Activated T-cell treated with anti-CD3 and anti-CD28 coated beads for 24 hours (primary cell): ENCODE results near the gene GPX6.
"Not testable (repeated sequence)": the region's sequence is repeated elsewhere in the genome, so short reads cannot be mapped to it uniquely, and the experiment has no call there.

Experiments
- DNase-seq: peaks from one replicate; pipeline ENCODE4 v3.0.0-alpha.2; 2020; ENCODE audit warnings: low read depth

GPX6 gene, protein sequence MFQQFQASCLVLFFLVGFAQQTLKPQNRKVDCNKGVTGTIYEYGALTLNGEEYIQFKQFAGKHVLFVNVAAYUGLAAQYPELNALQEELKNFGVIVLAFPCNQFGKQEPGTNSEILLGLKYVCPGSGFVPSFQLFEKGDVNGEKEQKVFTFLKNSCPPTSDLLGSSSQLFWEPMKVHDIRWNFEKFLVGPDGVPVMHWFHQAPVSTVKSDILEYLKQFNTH

DNA sequence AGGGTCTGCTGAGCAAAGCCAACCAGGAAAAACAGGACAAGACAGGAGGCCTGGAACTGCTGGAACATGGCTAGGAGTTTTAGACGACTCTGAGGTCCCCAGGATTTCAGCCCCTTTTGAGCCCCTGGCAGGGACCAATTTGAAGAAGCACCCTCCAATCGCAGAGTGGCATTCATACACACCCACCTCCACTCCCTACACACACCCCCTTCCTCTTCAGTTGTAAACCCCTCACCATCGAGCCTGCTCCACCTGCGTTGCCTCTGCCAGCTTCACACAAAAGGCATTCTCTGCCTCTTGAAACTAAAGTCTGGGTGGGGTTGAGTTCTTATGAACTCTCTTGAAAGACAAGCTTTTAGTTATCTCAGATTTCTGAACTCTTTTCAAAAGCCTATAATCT lies at the start of gene GPX6:
TSS of gene GPX6 (minus strand) at position 118 of the 400 bp plus-strand sequence. CDS start at position 68, 50 bp downstream.
- DNase-seq: no peak

DNA sequence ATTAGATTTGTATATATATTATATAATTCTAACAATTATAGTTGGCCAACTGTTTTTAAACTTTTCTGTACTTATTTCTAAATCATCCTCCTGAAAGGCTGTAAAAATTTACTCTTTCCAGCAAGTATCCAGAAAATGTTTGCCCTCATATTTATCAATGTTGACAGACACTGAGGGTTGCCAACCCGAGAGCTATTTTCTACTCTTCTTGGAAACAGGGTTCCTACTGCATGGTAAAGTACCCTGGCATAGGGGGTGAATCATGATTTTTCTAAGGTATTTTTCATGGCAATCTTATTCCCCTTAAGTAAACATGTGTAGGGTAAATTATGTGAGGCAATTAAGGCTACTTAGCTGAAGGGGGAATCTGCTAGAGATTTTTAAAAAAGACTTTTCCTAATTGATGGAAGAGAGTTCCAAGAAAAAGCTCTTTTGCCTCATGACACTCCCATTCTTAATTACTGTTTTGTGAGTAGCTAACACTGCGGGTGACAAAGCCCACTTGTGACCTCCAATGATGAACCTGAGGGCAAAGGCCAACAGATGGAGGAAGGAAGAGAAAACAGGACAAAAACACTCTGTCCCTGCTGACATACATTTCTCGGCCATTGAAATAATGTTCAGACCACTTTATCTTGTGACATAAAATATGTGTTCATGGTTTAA lies 48.0 kb upstream of the GPX6 start:
- DNase-seq: no peak

DNA sequence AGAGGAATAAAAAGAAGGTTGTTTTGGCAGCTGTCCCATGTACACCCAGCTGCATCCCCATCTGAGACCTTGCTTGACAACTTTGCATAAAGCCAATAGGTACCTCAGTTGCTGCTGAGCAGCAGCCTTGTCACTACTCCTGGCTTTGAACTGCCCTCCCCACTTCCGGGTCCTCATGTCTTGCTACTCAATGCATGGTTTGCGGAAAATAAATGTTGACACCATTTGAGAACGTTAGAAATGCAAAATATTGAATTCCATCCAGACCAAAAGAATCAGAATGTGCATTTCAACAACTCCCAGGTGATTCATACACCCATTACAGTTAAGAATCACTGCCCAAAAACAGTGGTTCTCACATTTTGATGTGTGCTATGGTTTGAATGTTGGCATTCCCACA lies 43.0 kb upstream of the GPX6 start:
- no peak for DNase-seq

DNA sequence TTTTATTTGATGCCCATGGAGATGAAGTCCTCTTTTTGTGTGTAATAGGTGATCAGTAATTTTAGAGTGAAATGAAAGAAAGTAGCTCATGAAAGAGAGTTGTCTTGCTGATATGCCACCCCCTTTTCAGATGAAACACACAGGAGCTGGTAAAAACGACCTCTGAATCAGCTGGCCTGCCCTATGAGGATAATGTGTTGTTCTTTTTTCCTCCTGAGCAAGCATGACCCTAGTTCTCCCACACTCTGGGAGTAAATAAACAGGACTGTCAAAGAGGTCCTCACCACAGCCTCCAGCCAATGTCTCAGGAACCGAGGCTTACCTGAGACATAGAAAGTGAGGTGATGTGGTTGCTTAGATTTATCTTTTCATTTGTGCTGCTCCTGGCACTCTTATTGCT lies 39.5 kb upstream of the GPX6 start:
- no peak for DNase-seq

DNA sequence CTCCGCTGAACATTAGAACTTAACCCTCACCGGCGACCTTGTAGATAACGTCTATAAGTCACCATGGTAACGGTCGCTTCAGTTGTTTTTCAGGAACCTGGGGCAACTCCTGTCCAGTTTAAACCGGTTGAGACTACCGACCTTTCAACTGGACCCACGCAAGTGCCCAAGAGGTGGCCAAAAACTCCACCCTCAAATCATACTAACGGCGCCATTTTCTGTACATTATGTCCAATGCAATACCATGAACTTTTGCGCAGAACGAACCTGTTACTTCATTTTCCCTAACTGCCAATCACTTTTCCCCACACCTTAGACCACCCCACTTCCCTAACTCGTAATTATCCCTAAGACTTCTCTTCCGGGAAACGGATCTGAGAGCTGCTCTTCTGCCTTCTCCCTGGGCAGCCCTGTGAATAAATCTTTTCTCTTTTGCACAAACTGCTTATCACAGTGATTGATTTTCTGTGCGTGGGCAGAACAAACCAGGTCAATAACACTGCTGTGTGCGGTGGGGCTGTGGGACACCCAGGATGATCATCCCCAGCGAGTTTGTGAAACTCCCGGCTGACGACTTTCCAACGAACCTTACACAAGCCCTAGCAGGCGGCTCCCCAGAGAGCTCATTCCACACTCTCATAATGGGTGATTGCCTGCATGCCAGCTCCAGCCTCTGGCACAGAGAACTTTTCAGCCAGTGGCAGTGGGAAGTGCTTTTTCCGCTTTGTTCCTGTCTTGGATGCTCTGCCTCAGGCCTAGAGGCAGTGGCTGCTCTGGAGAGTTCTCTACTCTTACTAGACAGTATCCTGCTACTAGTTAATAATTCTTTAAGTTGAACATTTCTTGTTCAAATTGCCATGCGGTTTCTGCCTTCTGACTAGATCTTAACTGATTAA lies 38.6 kb upstream of the GPX6 start:
- DNase-seq: no peak

DNA sequence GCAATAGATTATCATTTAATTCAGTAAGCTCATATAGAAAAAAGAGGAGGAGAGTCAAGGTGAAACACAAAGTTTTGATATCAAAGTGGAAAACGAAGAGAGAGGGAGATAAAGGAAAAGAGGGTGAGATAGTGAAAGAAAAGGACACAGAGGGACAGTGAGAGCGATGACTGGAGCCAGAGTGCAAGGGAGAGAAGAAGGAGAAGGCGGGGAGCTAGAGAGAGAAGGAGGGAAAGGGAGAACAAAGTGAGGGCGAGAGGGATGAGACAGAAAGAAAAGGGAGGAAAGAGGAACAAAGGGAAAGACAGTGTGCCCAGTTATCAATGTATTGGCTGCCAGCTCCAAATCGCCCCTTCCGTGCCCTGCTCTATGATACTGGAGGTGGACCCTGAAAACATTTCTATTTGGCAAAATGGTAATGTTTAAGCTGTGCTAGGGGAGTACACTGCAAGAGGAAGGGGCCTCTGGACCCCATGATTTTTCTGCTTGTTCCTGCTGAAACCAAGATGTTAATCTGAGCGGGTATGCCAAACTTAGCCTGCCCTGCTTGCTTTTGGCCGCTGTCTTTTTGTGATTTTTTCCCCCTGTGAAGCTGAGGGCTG lies 37.9 kb upstream of the GPX6 start:
- DNase-seq: no peak

DNA sequence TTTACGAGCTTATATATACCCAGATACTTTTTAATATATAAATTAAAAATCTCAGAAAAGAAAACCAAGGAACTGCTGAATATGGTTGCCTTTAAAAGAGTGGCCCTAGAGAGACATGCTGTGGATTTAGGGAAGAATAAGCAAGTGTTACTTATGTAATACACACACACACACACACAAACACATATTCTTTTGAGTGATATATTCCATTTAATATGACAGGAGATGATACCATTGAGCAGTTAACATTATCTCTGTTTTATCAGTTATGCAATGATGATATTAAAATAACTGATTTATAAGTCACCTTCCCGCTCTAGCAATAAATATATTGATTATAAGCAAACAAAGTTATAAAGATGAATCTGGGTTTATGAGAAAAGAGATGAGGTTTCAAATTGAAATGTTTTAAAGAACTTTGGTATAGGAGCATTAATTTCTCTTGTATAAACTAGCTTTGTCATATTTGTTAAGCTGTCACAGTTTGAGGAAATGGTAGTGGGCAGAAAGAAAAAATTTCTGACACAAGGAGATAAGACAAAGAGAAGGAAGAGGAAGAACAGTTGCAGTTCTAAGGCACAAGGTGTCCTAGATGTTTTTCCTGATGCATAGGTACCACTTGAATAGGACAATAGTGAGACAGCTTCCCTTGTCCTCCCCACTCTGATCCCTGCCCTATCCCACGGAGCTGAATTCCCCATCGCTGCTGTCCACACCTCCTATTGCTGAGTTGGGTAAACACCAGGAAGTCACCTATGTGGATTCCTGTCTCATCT lies 36.5 kb upstream of the GPX6 start:
- no peak for DNase-seq

DNA sequence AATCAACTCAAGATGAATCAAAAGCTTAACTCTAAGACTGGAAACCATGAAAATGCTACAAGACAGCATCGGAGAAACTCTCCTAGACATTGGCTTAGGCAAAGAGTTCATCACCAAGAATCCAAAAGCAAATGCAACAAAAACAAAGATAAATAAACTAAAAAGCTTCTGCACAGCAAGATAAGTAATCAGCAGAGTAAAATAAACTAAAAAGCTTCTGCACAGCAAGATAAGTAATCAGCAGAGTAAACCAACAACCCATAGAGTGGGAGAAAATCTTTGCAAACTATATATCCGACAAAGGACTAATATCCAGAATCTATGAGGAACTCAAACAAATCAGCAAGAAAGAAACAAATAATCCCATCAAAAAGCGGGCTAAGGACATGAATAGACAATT lies 31.4 kb upstream of the GPX6 start:
- DNase-seq: not testable (repeated sequence)

DNA sequence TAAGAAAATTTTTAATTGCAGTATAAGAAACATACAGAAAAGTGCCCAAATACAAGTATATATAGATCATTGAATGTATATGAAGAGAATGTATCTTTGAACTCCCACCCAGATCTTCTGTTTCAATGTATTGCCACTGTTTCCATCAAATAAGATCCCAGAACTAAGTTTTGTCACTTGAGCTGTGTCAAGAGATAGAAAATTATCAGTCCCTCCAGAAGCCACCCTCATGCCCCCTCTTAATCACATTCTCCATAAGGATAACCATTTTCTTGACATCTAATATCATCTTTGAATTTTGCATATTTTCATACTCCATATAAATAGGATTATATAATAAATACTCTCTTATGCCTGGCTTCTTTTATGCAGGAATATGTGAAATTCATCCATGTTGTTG lies 30.4 kb upstream of the GPX6 start:
- no peak for DNase-seq

DNA sequence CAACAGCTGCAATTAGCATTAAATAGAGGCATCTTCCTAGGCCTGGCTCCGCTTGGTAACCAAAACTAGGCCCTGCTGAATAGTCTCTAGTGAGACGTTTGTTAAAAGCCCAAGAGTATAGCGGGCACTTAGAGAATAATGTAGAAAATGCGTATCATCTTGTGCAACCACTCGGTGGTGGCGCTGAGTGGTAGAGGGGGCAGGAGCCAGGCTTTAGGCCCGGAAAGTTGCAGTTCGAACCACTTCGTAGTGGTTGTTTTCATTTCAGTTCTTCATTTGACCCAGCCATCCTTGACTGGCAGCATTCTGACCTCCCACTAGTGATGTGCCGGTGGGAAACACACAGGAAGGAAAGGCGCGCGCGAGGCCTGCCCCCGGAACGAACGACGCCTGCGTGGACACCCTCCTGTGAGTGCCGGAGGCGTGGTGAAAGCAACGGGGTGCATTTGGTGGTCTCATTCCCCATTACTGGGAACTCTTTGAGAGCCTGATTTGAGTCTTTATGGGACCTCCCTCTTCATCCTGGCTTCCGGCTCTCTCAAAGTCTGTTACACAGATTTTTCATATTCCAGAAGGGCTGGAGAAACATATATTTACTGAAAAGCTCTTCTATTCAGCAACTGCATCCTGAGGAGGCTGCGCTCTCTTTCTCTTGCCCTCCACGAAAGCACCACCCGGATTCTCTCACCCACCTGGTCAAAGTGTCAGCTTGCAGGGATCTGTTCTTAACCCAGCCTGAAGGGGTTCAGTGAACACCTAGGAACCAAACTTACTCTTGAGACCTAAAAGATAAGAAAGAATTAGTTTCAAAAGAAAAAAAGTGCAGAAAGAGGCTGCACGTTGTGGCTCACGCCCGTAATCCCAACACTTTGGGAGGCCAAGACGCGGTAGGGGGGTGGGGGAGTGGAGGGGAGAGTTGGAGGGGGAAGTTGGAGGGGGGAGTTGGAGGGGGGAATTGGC lies 28.3 kb upstream of the GPX6 start:
- no peak for DNase-seq

DNA sequence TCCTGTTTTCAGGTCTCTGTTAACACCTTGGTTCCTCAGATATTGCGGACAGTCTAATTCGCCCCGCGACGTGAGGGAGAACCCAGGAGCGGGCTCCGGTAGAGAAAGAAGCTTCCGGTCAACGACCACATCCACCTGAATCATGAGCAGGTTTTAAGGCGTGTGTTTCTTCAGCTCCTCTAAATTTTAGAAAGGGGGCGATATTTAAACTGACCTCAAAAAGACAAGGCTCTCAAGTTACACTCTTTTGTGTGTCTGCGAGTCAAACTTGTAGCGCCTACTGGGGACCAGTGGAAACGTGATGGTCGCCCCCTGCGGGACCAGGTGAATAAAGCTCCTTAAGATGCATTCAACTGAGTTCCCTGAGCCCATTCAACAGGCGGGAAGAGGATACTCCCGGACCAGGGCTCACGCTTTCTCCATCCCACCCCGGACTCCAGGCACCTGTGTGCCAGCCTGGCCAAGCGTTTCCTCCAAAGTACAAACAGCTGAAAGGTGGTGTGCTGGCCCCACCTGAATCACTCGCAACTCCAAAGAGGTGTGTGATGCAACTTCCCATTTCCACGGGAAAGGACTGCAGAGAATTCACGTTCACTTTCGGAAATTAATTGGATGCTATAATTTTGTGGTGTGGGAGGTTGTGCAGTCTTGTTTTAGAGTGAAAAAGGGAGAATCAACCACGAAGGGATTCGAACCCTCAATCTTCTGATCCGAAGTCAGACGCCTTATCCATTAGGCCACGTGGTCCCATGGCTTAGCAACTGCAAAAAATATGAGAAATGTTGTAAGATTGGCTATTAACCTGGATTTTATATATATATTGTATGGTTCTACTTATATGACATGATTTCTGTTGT lies 27.1 kb upstream of the GPX6 start:
- DNase-seq: peak; percentile 60

DNA sequence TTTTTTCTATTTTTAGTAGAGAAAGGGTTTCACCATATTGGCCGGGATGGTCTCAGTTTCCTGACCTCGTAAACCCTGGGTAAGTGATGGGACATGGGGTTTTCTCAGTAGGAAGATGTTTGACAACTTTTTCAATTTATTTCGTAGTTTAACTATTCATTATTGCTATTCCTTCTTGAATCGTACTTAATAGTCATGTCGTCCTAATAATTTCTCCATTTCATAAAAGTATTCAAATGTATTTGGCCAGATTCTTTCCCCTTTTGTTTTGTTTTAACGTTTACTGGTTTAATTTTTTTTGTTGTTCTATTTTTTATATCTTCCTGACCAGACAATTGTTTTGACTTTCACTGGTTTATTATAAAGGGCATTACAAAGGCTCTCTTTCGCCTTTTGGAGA lies 26.4 kb upstream of the GPX6 start:
- no peak for DNase-seq

DNA sequence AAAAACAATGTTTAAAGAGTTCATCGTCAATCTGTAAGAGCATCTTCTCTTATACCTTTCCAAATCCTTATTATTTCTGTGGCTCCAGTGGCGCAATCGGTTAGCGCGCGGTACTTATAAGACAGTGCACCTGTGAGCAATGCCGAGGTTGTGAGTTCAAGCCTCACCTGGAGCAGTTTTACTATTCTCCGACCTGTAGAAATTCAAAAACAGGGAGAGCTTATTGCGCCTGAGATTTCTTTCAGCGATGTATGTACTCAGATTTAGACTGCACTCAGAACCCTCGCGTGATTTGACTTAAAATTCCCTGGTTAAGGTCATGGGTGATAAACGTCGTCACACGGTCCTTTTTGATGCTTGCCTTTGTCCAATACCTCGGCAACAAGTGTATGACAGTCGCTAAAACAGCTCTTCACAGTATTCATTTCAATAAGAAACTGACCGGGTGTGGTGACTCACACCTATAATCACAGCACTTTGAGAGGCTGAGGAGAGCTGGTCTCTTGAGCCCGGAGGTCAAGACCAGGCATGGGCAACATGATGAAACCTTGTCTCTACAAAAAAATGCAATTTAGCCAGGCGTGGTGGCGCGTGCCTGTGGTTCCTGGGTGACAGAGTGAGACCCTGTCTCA lies 22.0 kb upstream of the GPX6 start:
- no peak for DNase-seq

DNA sequence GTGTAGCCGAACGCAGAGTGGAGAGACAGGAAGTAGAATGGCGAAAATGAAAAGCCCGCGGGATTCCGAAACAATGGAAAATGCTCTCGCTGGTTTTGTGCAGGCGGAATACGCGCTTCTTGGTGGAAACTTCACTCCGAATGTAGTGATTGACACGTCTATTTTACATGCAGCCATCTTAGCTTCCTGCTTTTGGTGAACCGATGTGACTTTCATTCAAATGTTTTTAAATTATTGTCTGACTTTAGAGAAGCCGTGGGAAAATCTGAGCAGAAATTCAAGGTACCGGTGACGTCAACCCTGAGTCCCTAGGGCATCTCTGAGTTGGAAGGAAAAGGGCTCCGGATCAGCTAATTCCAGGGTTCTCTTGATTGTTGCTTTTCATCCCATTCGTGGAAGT lies 21.5 kb upstream of the GPX6 start:
- DNase-seq: no peak

DNA sequence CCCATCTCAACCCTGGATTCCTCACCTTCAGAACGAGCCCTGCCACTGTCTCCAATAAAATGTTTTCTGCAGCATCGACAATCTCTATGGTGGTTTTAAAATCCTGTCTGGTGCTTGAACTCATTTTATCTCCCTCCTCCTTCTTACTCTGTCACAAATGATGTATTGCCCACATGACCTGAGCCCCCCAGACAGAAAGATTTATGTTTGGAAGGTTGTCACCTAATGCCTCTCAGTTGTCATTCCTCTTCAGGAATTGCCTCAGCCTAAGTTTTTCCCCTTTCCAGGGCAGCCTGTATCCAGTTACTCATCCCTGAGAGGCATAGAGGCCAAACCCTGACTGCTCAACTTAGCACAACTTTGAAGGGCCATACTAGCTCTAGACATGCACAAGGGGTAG lies 19.3 kb upstream of the GPX6 start:
- no peak for DNase-seq

DNA sequence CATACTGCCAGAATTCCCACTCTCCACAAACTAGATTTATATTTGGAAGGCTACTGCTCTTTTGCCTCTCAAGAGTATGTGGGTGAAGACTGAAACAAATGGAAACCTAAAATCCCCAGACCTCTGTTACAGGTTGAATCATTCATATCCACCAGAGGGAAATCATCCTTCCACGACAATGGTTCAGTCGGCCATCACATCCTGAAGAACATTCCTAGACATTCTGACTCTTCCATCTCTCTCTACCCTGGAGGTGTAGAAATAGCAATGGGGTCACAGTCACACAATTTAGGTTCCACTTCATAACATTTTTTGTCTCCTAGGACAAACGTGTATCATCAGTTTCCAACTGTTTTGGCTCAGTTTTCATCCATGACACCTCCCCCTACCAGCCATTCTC lies 18.7 kb upstream of the GPX6 start:
- no peak for DNase-seq

DNA sequence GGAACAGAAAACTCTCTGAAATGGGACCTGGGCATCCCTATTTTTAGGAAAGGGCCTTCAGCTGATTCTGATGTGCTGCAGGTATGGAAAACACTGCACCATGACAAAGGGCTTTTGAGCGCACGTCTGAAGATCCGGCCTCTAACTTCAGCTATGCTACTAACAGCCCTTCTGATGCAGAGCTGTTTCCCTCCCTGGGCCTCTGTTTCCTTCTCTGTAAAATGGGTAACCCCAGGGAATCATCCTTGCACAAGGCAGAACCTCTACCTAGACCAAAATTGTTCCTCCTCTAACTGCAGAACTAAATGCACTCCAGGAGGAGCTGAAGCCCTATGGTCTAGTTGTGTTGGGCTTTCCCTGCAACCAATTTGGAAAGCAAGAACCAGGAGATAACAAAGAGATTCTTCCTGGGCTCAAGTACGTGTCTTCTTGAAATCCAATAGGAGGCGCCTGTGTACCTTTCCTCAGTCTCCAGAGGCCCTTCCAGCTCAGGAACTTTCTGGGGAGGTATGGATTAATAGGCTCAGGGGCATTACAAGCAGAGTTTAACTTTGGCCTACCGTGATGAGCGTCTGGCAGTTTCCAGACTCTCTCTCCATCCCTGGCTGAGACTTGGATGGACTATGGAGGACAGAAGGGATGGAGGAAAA lies 16.0 kb upstream of the GPX6 start:
- no peak for DNase-seq

DNA sequence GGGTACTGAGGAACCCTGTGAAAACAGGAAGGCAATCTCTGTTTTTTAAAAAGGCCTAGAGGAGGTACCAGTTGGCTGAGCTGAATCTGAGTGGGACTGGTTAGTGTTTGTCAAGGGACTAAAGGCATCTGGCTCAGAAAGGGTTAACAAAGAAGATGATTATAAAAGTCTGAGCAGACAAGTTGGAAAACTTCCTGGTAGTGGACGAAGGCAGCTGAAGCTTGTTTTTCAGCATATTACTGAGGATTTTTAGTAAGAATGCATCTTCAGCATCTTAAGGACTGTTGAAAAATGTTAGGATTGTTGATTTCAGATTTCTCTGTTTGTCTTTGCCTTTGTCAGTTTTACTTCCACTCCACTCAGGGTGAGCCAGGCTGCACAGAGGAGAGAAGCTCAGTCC lies 15.2 kb upstream of the GPX6 start:
- DNase-seq: no peak
